GM18526 (cell line): ENCODE results near the gene SOCS2.

Experiments
- POLR2A ChIP-seq: IDR thresholded peaks from 3 replicates; pipeline ENCODE4 v1.6.1; 2011; ENCODE audit not compliant: insufficient read length; ENCODE audit errors: extremely low read depth

SOCS2 gene

DNA sequence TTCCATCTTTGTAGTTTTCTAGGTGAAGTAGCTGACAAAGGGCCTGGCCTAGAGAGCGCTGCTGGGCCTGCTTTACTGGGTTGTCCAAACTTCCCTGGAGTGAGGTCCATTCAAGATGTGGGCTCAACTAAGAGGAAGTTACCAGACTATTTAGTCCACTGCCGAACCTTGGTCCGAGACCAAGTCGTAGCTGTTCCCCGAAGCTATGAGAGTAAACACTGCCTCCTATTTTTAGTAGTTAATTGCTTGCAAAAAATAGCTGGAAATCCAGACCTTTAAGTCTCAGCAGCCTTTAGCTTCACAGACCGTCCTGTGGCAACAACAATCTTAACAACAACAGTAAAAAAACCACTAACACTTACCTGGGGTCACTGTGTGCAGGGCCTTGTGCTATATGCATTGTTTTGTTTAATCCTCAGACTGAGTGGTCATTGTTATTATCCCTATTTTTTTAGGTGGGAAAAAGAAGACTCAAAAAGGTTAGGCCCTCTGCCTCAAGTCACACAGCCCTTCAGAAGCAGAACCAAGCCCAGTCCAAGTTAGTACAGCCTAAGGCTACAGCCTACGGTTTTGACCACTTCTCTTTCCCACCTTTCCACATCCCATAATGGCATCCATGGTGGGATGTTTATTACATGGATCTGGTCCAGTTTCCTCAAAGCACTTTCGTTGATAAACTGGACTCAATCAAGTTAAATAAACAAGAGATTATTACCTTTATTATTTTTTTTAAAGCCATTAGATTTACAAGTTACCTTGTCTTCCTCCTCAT lies 30.6 kb downstream of the SOCS2 start:
- no peak for TF ChIP-seq POLR2A

- no peak for TF ChIP-seq POLR2A
Measured at GRCh38 chr12:93603762-93604161, 31.3 kb downstream of the SOCS2 start.

DNA sequence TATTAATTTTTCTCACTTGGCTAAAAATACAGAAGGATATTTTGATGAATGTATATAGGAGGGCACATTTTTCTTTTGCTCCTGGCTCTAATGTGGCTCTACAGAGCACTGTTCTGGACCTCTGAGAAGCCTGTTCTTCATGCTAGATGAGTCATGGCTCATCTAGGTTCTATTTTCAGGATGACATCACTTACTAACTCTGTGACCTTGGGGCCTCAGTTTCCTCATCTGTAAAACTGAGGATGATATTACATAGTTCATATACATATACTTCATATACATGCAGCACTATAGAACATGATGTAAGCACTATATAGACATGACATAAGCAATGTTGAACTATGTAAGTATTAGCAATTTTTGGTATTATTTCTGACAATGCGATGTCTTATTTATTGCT lies 35.8 kb downstream of the SOCS2 start:
- TF ChIP-seq POLR2A: no peak

GRCh38 chr12:93609281-93610192 lies 37.1 kb downstream of the SOCS2 start:
- no peak for TF ChIP-seq POLR2A

GRCh38 chr12:93612776-93613175 lies 40.3 kb downstream of the SOCS2 start:
- TF ChIP-seq POLR2A: no peak

DNA sequence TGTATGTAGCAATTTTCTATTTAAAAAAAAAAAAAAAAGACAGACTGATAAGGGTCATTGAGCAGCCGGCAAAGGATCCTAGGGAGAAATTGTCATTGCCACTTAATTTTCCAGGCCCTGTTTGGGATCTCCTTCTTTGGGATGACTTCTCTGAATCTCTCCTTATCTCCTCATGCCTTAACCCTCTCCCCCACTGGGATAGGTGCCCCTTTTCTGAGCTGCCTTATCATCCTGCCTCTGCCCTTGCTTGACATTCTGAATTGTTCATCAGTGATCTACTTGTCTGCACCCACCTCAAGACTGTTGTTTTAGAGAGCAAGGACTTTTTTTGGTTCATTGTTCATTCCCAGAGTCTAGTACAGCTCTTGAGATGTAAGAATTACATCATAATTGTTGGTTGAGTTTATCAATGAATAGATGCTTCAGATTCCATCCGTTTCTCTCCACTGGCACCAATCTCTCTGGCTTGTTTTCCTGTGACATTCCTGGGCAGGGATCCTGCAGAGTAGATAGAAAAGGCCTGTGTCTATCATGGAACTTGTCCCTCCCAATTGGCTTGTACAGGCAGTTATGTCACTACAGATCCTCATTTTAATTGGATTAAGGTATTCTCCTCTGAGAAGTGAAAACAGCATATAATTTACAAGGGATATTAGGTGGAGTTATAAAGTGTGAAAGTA lies 42.6 kb downstream of the SOCS2 start:
- TF ChIP-seq POLR2A: no peak

GRCh38 chr12:93616584-93617101 lies 44.2 kb downstream of the SOCS2 start:
- TF ChIP-seq POLR2A: no peak

- TF ChIP-seq POLR2A: no peak
Measured at GRCh38 chr12:93618891-93619410, 46.5 kb downstream of the SOCS2 start.

GRCh38 chr12:93621986-93622385 lies 49.5 kb downstream of the SOCS2 start:
- no peak for TF ChIP-seq POLR2A

DNA sequence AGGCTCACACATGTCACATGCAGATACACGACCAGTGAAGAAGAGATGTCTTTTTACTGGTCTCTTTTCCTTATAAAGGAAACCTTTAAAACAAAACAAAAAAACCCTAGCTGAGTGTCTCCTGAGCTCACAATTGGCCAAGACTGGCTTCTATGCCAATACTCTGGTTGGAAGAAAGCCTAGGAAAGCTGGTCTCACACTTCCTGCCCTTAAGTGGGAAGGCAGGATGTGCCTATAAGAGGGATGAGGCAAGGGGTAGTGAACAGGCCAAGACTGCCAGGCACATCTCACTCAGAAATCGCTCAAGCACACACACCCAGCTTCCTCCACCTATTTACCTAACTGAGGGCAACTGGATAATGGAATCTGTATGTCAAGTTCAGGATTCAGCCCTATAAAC lies 50.0 kb downstream of the SOCS2 start:
- TF ChIP-seq POLR2A: no peak

- no peak for TF ChIP-seq POLR2A
Measured at GRCh38 chr12:93624595-93625294, 52.3 kb downstream of the SOCS2 start.

DNA sequence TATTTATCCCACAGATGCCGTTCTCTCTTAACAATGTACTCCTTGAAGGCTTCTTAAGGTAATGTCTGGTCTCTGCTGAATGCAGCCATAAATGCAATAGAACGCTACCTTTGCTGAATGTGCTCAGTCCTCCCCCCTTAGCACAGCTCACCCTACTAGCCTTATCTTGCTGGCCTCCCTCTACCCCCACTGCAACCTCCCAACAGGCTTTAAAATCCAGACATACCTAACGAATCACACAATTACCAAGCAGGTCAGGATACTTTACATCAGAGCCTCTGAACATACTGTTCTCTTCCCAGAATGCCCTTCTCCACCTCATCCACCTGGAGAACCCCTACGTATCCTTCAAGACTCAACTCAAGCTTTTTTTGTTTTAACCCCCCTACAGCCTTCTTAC lies 53.7 kb downstream of the SOCS2 start:
- no peak for TF ChIP-seq POLR2A
